ENCODE measurements around the gene FNDC1.

The FNDC1 gene

GRCh38 chr6:159163901-159164370, 5.3 kb upstream of the FNDC1 start:
- no peak for DNase-seq (ENCODE audit: low spot score)
- H3K27ac ChIP-seq, result no peak overlapping the region
- ChIA-PET POLR2A (ENCODE audit: low non-redundant PET) (no interaction called here), CTCF (interaction anchor here (0.6 kb wide), 1 partner anchor 10 kb away, joined by 3 read pairs; no protein-coding TSS in a partner anchor)
- no peak for TF ChIP-seq CTCF (conservative IDR thresholded peaks at IDR 0.05; ENCODE audit: low read depth)

- no peak overlapping the region for H3K27ac ChIP-seq
- DNase-seq (ENCODE audit: low spot score), result no peak
- ChIA-PET POLR2A (ENCODE audit: low non-redundant PET) (no interaction called here), CTCF (interaction anchor here (0.6 to 0.7 kb wide), 2 partner anchors 284 to 398 kb away, joined by 3 read pairs; no protein-coding TSS in a partner anchor)
- TF ChIP-seq CTCF (conservative IDR thresholded peaks at IDR 0.05; ENCODE audit: low read depth), result no peak
Measured at GRCh38 chr6:159168536-159169192, 536 bp upstream of the FNDC1 start.

- no peak for DNase-seq (ENCODE audit: low spot score)
- CTCF ChIA-PET, result interaction anchor here (0.5 to 1.2 kb wide), 2 partner anchors 48 to 489 kb away, joined by 3 read pairs; no protein-coding TSS in a partner anchor
- no peak overlapping the region for H3K27ac ChIP-seq
- POLR2A ChIA-PET (ENCODE audit: low non-redundant PET), result no interaction called here
- TF ChIP-seq CTCF (conservative IDR thresholded peaks at IDR 0.05; ENCODE audit: low read depth), result no peak
Measured at GRCh38 chr6:159169557-159170332, 545 bp downstream of the FNDC1 start.

- TF ChIP-seq CTCF (conservative IDR thresholded peaks at IDR 0.05; ENCODE audit: low read depth), result no peak
- no peak overlapping the region for H3K27ac ChIP-seq
- no peak for DNase-seq (ENCODE audit: low spot score)
- ChIA-PET CTCF (interaction anchor here (0.5 to 2.0 kb wide), 3 partner anchors 48 to 488 kb away, joined by 3 to 8 read pairs (median 3); no protein-coding TSS in a partner anchor), POLR2A (ENCODE audit: low non-redundant PET) (no interaction called here)
Measured at GRCh38 chr6:159170333-159170672, 1.1 kb downstream of the FNDC1 start.

- CTCF ChIA-PET, result interaction anchor here (2.0 kb wide), 1 partner anchor 484 kb away, joined by 8 read pairs; no protein-coding TSS in a partner anchor
- POLR2A ChIA-PET (ENCODE audit: low non-redundant PET), result no interaction called here
- no peak for TF ChIP-seq CTCF (conservative IDR thresholded peaks at IDR 0.05; ENCODE audit: low read depth)
- DNase-seq (ENCODE audit: low spot score), result no peak
- H3K27ac ChIP-seq, result no peak overlapping the region
Measured at GRCh38 chr6:159170999-159171712, 2.0 kb downstream of the FNDC1 start.

- CTCF ChIA-PET, result interaction anchor here (0.6 to 2.0 kb wide), 3 partner anchors 21 to 548 kb away, joined by 3 to 8 read pairs (median 3); no protein-coding TSS in a partner anchor
- H3K27ac ChIP-seq, result no peak overlapping the region
- POLR2A ChIA-PET (ENCODE audit: low non-redundant PET), result no interaction called here
- TF ChIP-seq CTCF (conservative IDR thresholded peaks at IDR 0.05; ENCODE audit: low read depth), result no peak
- DNase-seq (ENCODE audit: low spot score), result no peak
Measured at GRCh38 chr6:159172091-159172491, 2.9 kb downstream of the FNDC1 start.

Data from RWPE1 (cell line).